ENCODE results near the gene PPP2R3C.

GRCh38 chr14:35167496-35167895 lies 45.7 kb upstream of the PPP2R3C start:
- TF ChIP-seq CTCF (IDR thresholded peaks at IDR 0.05): no peak
- TF ChIP-seq EP300 (IDR thresholded peaks at IDR 0.05): no peak
- TF ChIP-seq POLR2A (IDR thresholded peaks at IDR 0.05): no peak

Measured in upper lobe of left lung (tissue), 4 donors.